HG03060 (cell line): ENCODE data around the gene PROSER3.

ENCODE experiments used
- ATAC-seq: cut with Tn5 transposase; IDR thresholded peaks from one replicate; pipeline ENCODE4 v1.9.1; 2021; ENCODE audit warnings: low read depth, moderate number of reproducible peaks; ENCODE audit not compliant: unreplicated experiment

Gene PROSER3

DNA sequence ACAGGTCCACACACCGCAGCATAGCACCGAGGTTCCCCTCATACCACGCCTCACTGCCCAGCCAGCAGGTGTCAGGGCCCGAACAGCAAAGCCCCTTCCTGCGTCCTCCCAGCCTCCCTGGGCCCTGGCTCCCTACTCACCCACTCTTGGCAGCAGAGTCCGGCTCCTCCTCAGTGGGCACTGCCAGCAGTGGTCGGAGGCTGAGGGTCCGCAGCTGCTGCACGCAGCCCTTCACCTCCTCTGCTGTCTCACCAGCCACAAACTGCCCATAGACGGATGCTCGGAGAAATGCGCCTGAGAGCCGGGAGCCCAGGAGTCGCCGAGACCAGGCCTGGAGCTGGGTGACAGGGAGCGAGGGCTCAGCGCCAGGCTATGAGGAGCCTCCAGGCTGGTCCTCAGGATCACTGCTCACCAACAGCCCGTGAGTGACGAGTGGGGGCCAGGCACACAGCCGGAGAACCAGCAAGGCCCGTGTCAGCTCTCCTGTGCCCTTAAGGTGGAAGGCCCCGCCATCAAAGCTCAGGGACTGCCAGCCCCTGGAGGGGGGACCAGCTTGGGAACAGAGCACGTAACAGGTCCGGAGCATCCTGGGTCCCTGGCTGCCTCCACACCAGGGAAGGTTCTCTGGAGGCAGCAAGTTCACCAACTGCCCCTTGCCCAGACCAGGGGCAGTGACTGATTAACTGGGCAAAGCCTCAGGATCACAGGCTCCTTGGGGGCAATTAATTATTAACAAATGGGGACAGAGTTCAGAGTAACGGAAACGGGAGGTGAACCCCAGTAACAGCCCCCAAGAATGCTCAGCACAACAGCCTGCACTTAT lies 54.5 kb downstream of the PROSER3 start, which contains the start of gene PRODH2:
Gene PRODH2, minus strand, starts transcription at position 626 of the 823 bp plus-strand sequence. Its CDS starts 40 bp downstream, at position 586.
- ATAC-seq = no peak

DNA sequence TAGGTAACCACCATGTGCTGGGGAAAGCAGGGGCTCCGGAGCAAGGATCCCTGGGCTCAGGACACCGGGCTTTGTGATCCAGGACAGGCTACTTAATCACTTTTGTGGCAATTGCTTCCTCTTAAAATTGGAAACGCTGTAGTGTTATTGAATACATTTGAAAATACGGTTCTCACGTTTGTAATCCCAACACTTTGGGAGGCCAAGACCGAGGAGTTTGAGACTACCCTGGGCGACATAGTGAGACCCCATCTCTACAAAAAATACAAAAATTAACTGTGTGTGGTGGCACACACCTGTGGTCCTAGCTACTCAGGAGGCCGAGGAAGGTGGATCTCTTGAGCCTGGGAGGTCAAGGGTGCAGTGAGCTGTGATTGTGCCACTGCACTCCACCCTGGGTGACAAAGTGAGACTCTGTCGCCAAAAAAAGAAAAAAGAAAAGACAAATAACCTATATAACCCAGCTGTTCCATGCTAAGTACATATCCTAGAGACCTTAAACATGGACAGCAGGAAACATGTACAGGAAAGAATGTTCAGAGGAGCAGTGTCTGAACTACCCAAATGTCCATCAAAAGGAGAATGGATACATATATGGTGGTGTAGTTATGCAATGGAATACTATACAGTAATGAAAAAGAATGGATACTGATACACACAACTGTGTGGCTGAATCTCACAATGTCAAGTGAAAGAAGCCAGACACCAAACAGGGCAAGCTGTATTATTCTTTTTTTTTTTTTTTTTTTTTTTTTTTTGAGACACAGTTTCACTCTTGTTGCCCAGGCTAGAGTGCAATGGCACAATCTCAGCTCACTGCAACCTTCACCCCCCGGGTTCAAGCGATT lies 55.3 kb downstream of the PROSER3 start:
- ATAC-seq = no peak

DNA sequence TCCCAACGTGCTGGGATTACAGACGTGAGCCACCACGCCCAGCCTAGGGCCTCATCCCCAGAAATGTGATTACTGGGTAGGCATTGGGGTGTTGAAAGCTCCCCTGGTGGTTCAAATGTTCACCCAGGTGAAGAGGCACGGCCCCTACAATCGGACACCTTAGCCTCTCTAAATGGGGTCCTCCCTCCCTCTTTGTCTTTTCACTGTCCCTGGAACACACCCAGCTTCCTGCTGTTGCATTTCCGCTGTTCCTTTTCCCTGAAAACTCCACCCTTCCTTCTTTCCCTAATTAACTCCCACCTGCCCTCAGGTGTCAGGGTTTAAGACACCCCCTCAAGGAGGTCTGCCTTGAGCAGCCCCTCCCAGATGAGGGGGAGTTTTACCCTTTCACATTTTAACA lies 58.3 kb downstream of the PROSER3 start:
- ATAC-seq = no peak

DNA sequence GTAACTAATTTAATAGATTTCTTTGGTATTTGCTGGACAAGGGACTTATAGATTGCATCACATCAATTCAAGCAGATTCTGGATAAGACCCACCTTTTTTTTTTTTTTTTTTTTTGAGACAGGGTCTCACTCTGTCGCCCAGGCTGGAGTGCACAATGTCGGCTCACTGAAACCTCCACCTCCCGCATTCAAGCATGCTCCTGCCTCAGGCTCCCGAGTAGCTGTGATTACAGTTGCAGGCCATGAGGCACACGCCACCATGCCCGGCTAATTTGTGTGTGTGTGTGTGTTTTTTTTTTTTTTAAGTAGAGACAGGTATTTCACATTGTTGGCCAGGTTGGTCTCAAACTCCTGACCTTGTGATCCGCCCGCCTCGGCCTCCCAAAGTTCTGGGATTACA lies 58.9 kb downstream of the PROSER3 start:
- ATAC-seq = no peak

DNA sequence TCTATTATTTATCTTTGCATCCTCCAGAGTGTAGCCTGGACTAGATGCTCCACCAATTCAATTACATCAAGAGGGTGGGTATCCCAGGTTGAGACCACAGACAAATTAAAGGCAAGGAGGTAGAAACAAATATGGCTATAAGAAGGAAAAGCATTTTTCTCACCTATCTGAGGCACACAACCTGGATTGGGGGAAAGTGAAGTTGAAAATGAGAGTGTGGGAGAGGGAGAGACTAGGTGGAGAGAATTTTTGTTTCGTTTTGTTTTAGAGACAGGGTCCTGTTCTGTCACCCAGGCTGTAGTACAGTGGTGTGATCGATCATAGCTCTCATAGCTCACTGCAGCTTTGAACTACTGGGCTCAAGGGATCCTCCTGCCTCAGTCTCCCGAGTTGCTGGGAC lies 60.5 kb downstream of the PROSER3 start:
- ATAC-seq = no peak
